Thoracic aorta (tissue), 2 donors: ENCODE results near the gene UEVLD. TPM values are rescaled to one million over a fixed set of nuclear protein-coding genes. Genes with fewer than 3 reads are reported as not detected.

Source experiments
- ATAC-seq: fragments of 150-250 bp; one replicate; pipeline ENCODE4 v1.8.0; 2017; ENCODE audit warnings: low read depth; ENCODE audit not compliant: insufficient number of reproducible peaks, low FRiP score
- DNase-seq: peaks from one replicate; pipeline ENCODE4 v3.0.0-alpha.2; 2020; ENCODE audit warnings: low spot score
- H3K27ac ChIP-seq, 2 donors: fragments of 200-600 bp; sonication (generic); 1 replicate in 1 of 2; 2 replicates in 1 of 2; pipeline ENCODE4 v1.5.1; 2016; ENCODE audit warnings: mild to moderate bottlenecking in 2 of 2, moderate library complexity in 2 of 2
- H3K27me3 ChIP-seq: fragments of 200-600 bp; sonication (generic); replicated peaks from 2 replicates; pipeline ENCODE4 v1.6.0; 2016; ENCODE audit warnings: mild to moderate bottlenecking; ENCODE audit not compliant: insufficient read depth
- H3K36me3 ChIP-seq: fragments of 200-600 bp; sonication (generic); one replicate; pipeline ENCODE4 v1.5.1; 2016
- H3K4me1 ChIP-seq, 2 donors: fragments of 200-600 bp; sonication (generic); 1 replicate in 1 of 2; 2 replicates in 1 of 2; pipeline versions ENCODE4 v1.5.1 to v1.6.0; 2016; ENCODE audit warnings: low read depth in 2 of 2, mild to moderate bottlenecking in 1 of 2; ENCODE audit not compliant: control insufficient read depth in 1 of 2
- H3K4me3 ChIP-seq: fragments of 200-600 bp; sonication (generic); 2 replicates; pipeline ENCODE4 v1.5.1; 2016; ENCODE audit warnings: mild to moderate bottlenecking
- H3K9me3 ChIP-seq: fragments of 200-600 bp; sonication (generic); 2 replicates; pipeline ENCODE4 v1.5.1; 2016
- CTCF ChIP-seq: fragments of 200-600 bp; sonication (generic); IDR thresholded peaks from one replicate; pipeline ENCODE4 v1.5.1; 2019; ENCODE audit warnings: antibody characterized with exemption
- total RNA-seq, 2 donors: library from RNA; depleted of rRNA; stranded (reverse); fragments of >200 nt; gene quantifications; one replicate each; pipeline versions ENCODE4 v1.1.0 to v1.2.3, GENCODE V29; 2016

UEVLD gene
- total RNA-seq, 2 donors from 2014 or later: 22.2 to 23.7 TPM

DNA sequence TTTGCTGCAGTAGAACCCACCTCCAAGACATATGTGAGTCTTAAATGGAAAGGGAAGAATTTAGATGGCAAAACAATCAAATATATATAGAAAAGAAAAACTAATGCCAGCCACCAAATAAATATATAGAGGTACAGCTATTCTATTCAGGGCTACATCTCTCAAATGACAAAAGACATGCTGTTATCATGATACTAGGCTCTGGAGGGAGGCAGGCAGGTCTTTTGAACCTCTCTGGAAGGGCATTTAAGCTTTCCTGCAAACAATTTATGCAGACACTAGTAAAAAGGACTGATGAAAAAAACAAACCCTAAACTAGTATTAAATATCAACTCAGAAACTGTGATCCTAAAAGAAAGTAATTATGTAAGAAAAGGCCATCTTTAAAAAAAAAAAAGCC lies 24.4 kb downstream of the UEVLD start:
- no peaks in the 10 kb centered on the region for H3K9me3 ChIP-seq
- no peak overlapping the region for H3K27ac ChIP-seq
- no peaks in the 10 kb centered on the region for H3K4me1 ChIP-seq
- ATAC-seq (no peak), DNase-seq (no peak)
- H3K27me3 ChIP-seq: no peaks in the 10 kb centered on the region
- no peak overlapping the region for H3K4me3 ChIP-seq
- TF ChIP-seq CTCF: no peak
- peaks cover 22% of the 10 kb centered on the region for H3K36me3 ChIP-seq

- Histone ChIP-seq H3K4me3 (no peak overlapping the region), H3K9me3 (no peaks in the 10 kb centered on the region), H3K36me3 (peaks cover 30% of the 10 kb centered on the region), H3K4me1 (no peaks in the 10 kb centered on the region), H3K27me3 (no peaks in the 10 kb centered on the region), H3K27ac (no peak overlapping the region)
- ATAC-seq (no peak), DNase-seq (no peak)
- no peak for TF ChIP-seq CTCF
These were observed 25.3 kb downstream of the UEVLD start for GRCh38 chr11:18563090-18563730.

- ATAC-seq (no peak), DNase-seq (no peak)
- Histone ChIP-seq H3K27me3 (no peaks in the 10 kb centered on the region), H3K4me3 (no peak overlapping the region), H3K4me1 (no peaks in the 10 kb centered on the region), H3K36me3 (peaks cover 35% of the 10 kb centered on the region), H3K27ac (no peak overlapping the region), H3K9me3 (no peaks in the 10 kb centered on the region)
- no peak for TF ChIP-seq CTCF
These were observed 40.5 kb downstream of the UEVLD start for GRCh38 chr11:18548001-18548400.

DNA sequence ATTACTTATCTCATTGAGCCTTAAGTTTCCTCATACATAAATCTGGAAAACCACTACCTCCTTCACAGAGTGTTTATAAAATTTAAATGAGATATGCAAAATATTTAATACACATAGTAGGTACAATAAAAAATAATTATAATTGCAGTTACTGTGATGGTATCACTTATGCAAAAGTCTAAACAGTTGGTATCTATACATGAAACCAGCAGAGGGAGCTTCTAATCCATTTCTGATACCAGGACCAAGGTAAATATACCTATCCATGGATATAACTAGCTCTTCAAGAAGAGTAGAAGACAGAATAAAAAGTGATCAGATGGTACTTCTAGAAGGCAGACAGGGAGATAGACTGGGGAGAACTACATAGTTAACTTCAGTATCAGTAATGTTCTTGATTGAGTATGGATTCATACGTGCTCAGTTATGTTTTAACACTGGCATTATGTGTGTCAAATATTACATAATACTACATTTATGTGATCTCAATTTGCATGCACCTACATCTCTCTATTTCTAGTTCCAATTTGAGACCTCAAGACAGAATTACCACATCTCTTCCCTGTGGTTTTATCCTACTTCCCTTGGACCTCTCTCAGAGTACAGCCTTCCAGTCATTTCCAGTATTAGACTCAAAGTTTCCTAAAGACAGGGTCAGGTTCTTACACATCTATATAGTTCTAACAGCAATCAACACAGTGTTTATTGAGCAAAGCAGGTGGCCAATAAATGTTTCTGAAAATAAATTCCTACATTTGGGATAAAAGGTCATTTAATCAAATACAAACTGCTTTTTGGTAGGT lies 48.1 kb downstream of the UEVLD start:
- TF ChIP-seq CTCF: no peak
- Histone ChIP-seq H3K9me3 (no peaks in the 10 kb centered on the region), H3K36me3 (peaks cover 14% of the 10 kb centered on the region)

DNA sequence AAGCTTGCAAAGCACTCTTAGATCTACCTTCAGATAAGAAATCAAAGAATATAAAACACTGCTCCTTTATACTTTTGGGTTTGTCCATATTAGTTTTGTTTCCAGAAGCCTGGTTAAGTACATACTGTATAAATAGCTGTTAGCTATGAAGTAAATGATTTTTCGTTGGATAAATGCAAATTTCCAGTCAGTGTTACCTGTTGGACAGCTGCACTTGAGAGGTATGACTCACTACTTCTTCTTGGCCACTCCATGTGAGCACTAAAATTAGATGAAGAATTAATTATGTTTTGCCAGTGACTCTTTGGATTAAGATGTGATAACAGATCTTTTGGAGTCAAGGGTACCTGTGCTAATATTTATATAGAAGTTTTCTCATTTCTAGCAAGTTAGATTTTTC lies 52.3 kb downstream of the UEVLD start:
- Histone ChIP-seq H3K36me3 (no peaks in the 10 kb centered on the region), H3K4me3 (no peak overlapping the region), H3K9me3 (no peaks in the 10 kb centered on the region), H3K27ac (no peak overlapping the region), H3K4me1 (no peaks in the 10 kb centered on the region), H3K27me3 (no peaks in the 10 kb centered on the region)
- ATAC-seq (no peak), DNase-seq (no peak)
- TF ChIP-seq CTCF: no peak

More for the DNA sequence above, 48.1 kb downstream of the UEVLD start:
- no peak overlapping the region for H3K27ac ChIP-seq
- no peaks in the 10 kb centered on the region for H3K4me1 ChIP-seq
- H3K27me3 ChIP-seq: no peaks in the 10 kb centered on the region
- ATAC-seq: no peak
- DNase-seq: no peak
- H3K4me3 ChIP-seq: no peak overlapping the region
